ENCODE data around the gene SEPTIN8. TPM values are rescaled to one million over a fixed set of nuclear protein-coding genes. Genes with fewer than 3 reads are reported as not detected.

SEPTIN8 gene
- polyA plus RNA-seq, 2 of the 4 experiments (the other 2 are of a cell fraction), result 20.8 to 29.2 TPM

DNA sequence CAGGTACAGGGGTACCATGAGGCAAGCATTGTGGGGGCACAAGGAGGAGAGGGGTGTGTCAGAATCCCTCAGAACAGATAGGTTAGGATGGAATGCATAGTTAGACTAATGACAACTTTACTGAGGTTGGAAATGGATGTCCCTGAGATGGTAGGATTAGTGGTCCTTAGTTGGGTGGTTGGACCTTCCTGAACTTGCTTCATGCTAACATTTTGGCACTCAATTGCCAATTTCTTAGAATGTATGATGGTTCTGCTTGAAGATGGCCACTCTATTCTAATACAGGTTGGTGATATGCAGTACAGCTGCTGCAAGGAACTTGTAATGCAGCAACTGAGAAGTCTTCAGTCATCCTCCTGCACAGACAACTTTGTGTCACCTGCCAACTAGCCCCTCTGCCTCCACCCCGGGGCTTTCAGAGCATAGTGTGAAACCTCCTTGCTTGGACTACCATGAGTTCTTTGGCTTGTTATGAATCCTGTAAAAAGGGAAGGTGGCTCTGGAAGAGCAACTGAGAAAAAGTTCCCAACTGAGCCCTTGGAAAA is 24.4 kb downstream of the SEPTIN8 start (continued):
- TF ChIP-seq, protein P1, sequence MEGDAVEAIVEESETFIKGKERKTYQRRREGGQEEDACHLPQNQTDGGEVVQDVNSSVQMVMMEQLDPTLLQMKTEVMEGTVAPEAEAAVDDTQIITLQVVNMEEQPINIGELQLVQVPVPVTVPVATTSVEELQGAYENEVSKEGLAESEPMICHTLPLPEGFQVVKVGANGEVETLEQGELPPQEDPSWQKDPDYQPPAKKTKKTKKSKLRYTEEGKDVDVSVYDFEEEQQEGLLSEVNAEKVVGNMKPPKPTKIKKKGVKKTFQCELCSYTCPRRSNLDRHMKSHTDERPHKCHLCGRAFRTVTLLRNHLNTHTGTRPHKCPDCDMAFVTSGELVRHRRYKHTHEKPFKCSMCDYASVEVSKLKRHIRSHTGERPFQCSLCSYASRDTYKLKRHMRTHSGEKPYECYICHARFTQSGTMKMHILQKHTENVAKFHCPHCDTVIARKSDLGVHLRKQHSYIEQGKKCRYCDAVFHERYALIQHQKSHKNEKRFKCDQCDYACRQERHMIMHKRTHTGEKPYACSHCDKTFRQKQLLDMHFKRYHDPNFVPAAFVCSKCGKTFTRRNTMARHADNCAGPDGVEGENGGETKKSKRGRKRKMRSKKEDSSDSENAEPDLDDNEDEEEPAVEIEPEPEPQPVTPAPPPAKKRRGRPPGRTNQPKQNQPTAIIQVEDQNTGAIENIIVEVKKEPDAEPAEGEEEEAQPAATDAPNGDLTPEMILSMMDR (IDR thresholded peaks at IDR 0.05), result no peak
- no peak for TF ChIP-seq RCOR1 (IDR thresholded peaks at IDR 0.05; ENCODE audit: low read depth, low read length)

DNA sequence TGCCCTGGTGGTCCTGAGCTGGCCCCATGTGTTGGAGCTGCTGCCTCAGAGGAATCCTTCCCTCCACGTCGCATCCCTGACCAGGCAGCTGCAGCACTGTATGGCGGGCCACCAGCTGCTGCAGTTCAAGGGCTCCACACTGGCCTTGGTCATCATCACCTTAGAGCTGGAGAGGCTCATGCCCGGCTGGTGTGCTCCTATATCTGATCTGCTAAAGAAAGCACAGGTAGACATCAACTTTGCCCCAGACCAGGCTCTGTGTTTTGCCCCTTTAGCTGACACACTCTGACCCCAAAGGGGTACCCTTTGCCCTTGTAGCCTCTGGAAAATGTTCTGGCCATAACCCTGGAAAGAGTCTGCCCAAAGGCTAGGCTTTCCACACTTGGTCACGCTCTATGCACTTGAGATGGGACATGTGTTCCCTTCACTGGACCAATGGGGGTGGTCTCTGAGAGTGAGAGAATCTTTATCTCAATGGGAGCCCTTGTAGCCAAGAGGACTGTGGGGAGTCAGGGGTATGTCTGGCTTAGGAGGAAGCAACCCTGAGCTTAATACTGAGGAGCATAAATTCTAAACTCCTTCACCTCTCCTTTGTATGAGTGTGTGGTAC is 25.0 kb downstream of the SEPTIN8 start:
- Histone ChIP-seq H3K27ac (no peak overlapping the region), H3K4me1 (no peaks in the 10 kb centered on the region), H3K4me3 (no peak overlapping the region), H3K4me2 (no peak overlapping the region), H3K9me3 (no peaks in the 10 kb centered on the region)
- ChIA-PET CTCF (interaction anchor here (0.6 to 6.6 kb wide), 3 partner anchors 56 to 164 kb away, joined by 3 to 64 read pairs (median 4); no protein-coding TSS in a partner anchor), POLR2A (no interaction called here)
- ATAC-seq, result no peak
- no peak for DNase-seq (ENCODE audit: low read depth in 1 of 2, low spot score in 1 of 2)
- FAIRE-seq, result no peak
- no peak for TF ChIP-seq CHD2 (IDR thresholded peaks at IDR 0.05; ENCODE audit: low read length, partially characterized antibody)
- no peak for TF ChIP-seq GATA3 (IDR thresholded peaks at IDR 0.05; ENCODE audit: borderline replicate concordance)
- no peak for TF ChIP-seq RCOR1 (IDR thresholded peaks at IDR 0.05; ENCODE audit: low read depth, low read length)
- TF ChIP-seq CHD4 (IDR thresholded peaks at IDR 0.05; ENCODE audit: borderline replicate concordance), result no peak
- no peak for TF ChIP-seq TFCP2L1 (CRISPR knock-in tag; IDR thresholded peaks at IDR 0.05)
- no peak for TF ChIP-seq ZSCAN20 (CRISPR knock-in tag; IDR thresholded peaks at IDR 0.05)
- no peak for TF ChIP-seq JUNB (IDR thresholded peaks at IDR 0.05)
- WGBS (ENCODE audit: missing lambda C conversion rate), result 73% methylated on average over 4 of the region's 5 CpGs

DNA sequence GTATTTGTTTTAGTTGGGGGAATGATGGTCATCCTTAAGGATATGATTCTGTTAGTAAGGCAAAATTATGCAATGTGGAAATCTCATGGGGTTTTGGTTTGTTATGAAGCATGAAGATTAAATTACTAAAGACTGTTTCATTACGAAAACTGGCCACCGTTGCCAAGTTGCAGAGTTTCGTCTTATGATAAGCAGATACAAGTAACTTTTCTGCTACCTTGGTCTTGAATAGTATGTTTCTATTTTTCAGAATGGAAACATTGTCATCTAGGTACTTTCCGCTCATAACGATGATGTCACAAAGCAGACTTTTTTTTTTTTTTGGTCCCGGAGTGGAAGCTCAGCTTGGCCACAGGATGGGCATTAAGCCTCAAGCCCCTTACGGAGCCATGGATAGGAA is 25.6 kb downstream of the SEPTIN8 start:
- no peak for FAIRE-seq
- TF ChIP-seq MYC (IDR thresholded peaks at IDR 0.05; ENCODE audit: borderline replicate concordance, low read length), result no peak
- TF ChIP-seq, protein P2, sequence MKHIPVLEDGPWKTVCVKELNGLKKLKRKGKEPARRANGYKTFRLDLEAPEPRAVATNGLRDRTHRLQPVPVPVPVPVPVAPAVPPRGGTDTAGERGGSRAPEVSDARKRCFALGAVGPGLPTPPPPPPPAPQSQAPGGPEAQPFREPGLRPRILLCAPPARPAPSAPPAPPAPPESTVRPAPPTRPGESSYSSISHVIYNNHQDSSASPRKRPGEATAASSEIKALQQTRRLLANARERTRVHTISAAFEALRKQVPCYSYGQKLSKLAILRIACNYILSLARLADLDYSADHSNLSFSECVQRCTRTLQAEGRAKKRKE (CRISPR knock-in tag; IDR thresholded peaks at IDR 0.05; ENCODE audit: low read depth), result no peak
- TF ChIP-seq HOXA7 (CRISPR knock-in tag; IDR thresholded peaks at IDR 0.05), result no peak
- no peak for TF ChIP-seq KDM1A (IDR thresholded peaks at IDR 0.05; ENCODE audit: low read depth)
- no peak for TF ChIP-seq TP53 (CRISPR knock-in tag; IDR thresholded peaks at IDR 0.05)
- TF ChIP-seq ZSCAN20 (CRISPR knock-in tag; IDR thresholded peaks at IDR 0.05), result no peak
- no peak for TF ChIP-seq HEYL (CRISPR knock-in tag; IDR thresholded peaks at IDR 0.05)
- no peak for TF ChIP-seq NFE2L2 (conservative IDR thresholded peaks at IDR 0.05; ENCODE audit: low read length)
- TF ChIP-seq, protein P3, sequence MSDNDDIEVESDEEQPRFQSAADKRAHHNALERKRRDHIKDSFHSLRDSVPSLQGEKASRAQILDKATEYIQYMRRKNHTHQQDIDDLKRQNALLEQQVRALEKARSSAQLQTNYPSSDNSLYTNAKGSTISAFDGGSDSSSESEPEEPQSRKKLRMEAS (IDR thresholded peaks at IDR 0.05), result no peak
- TF ChIP-seq FOSB (CRISPR knock-in tag; IDR thresholded peaks at IDR 0.05), result no peak
- no peak for TF ChIP-seq CBX8 (IDR thresholded peaks at IDR 0.05)
- TF ChIP-seq, protein P4, sequence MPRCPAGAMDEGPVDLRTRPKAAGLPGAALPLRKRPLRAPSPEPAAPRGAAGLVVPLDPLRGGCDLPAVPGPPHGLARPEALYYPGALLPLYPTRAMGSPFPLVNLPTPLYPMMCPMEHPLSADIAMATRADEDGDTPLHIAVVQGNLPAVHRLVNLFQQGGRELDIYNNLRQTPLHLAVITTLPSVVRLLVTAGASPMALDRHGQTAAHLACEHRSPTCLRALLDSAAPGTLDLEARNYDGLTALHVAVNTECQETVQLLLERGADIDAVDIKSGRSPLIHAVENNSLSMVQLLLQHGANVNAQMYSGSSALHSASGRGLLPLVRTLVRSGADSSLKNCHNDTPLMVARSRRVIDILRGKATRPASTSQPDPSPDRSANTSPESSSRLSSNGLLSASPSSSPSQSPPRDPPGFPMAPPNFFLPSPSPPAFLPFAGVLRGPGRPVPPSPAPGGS (IDR thresholded peaks at IDR 0.05), result no peak
- TF ChIP-seq, protein P5, sequence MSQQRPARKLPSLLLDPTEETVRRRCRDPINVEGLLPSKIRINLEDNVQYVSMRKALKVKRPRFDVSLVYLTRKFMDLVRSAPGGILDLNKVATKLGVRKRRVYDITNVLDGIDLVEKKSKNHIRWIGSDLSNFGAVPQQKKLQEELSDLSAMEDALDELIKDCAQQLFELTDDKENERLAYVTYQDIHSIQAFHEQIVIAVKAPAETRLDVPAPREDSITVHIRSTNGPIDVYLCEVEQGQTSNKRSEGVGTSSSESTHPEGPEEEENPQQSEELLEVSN (IDR thresholded peaks at IDR 0.05; ENCODE audit: borderline replicate concordance, low read depth), result no peak
- no peak for TF ChIP-seq BHLHE40 (IDR thresholded peaks at IDR 0.05; ENCODE audit: low read depth, low read length)
- CTCF ChIA-PET, result interaction anchor here (1.0 to 6.6 kb wide), 5 partner anchors 11 to 365 kb away, joined by 3 to 64 read pairs (median 4); no protein-coding TSS in a partner anchor

More for the DNA sequence above, 25.6 kb downstream of the SEPTIN8 start:
- H3K4me2 ChIP-seq, result no peak overlapping the region
- WGBS (ENCODE audit: missing lambda C conversion rate), result 81% methylated on average over 7 of the region's 7 CpGs
- no peak overlapping the region for H3K4me3 ChIP-seq
- DNase-seq (ENCODE audit: low read depth in 1 of 2, low spot score in 1 of 2) (no peak), ATAC-seq (no peak)
- H3K9me3 ChIP-seq, result no peaks in the 10 kb centered on the region
- no peak overlapping the region for H3K27ac ChIP-seq
- no peaks in the 10 kb centered on the region for H3K4me1 ChIP-seq
- POLR2A ChIA-PET, result no interaction called here
